Suprapubic skin (tissue), 4 donors: ENCODE measurements around the gene TBXAS1. TPM values are rescaled to one million over a fixed set of nuclear protein-coding genes. Genes with fewer than 3 reads are reported as not detected.

Experiments used
- DNase-seq, 2 donors: peaks; one replicate each; pipeline ENCODE4 v3.0.0-alpha.2; 2019; ENCODE audit warnings: low spot score in 2 of 2
- H3K27ac ChIP-seq: fragments of 200-600 bp; sonication (generic); one replicate; pipeline ENCODE4 v1.5.1; 2019
- H3K27me3 ChIP-seq: fragments of 200-600 bp; sonication (generic); one replicate; pipeline ENCODE4 v1.5.1; 2019
- H3K36me3 ChIP-seq: fragments of 200-600 bp; sonication (generic); one replicate; pipeline ENCODE4 v1.5.1; 2019
- H3K4me1 ChIP-seq: fragments of 200-600 bp; sonication (generic); one replicate; pipeline ENCODE4 v1.5.1; 2019
- H3K4me3 ChIP-seq: fragments of 200-600 bp; sonication (generic); one replicate; pipeline ENCODE4 v1.5.1; 2019; ENCODE audit warnings: mild to moderate bottlenecking
- H3K9me3 ChIP-seq: fragments of 200-600 bp; sonication (generic); one replicate; pipeline ENCODE4 v1.5.1; 2019
- CTCF ChIP-seq, 2 donors: fragments of 200-600 bp in 1 of 2; fragments of 450-650 bp in 1 of 2; sonication (generic) in 1 of 2; IDR thresholded peaks; one replicate each; pipeline ENCODE4 v1.5.1; 2016 to 2019; ENCODE audit warnings: antibody characterized with exemption in 2 of 2, mild to moderate bottlenecking in 1 of 2, moderate library complexity in 1 of 2
- EP300 ChIP-seq: sonication (generic); formaldehyde crosslinking; IDR thresholded peaks from one replicate; pipeline ENCODE4 v1.6.1; 2017; ENCODE audit warnings: antibody characterized with exemption
- POLR2A ChIP-seq, 2 donors: fragments of 450-650 bp; IDR thresholded peaks; one replicate each; pipeline ENCODE4 v1.6.1; 2017; ENCODE audit warnings: antibody characterized with exemption in 2 of 2, mild to moderate bottlenecking in 2 of 2, moderate library complexity in 2 of 2
- POLR2AphosphoS5 ChIP-seq, 3 donors: sonication (generic); formaldehyde crosslinking; IDR thresholded peaks; one replicate each; pipeline ENCODE4 v1.6.1; 2017; ENCODE audit warnings: antibody characterized with exemption in 3 of 3
- WGBS: methylation state at CpG from one replicate; pipeline ENCODE4 v1.1.5; 2018; 5-methylcytosine and 5-hydroxymethylcytosine counted together
- total RNA-seq, 4 donors: library from RNA; depleted of rRNA; stranded (reverse); fragments of >200 nt; gene quantifications; one replicate each; pipeline ENCODE4 v1.1.0, GENCODE V29; 2016

Gene TBXAS1
- total RNA-seq, 4 donors from 2014 or later: 1.4 to 2.4 (median 2.1) TPM

GRCh38 chr7:140051820-140052219 is 222.8 kb downstream of the TBXAS1 start:
- Histone ChIP-seq H3K9me3 (no peaks in the 10 kb centered on the region), H3K27ac (no peak overlapping the region), H3K27me3 (no peaks in the 10 kb centered on the region), H3K4me1 (no peaks in the 10 kb centered on the region), H3K36me3 (peaks cover 11% of the 10 kb centered on the region), H3K4me3 (no peak overlapping the region)
- TF ChIP-seq EP300 (no peak), CTCF (IDR thresholded peaks at IDR 0.05) (no peak), POLR2A (IDR thresholded peaks at IDR 0.05) (no peak), POLR2AphosphoS5 (IDR thresholded peaks at IDR 0.05) (no peak)
- DNase-seq: no peak

DNA sequence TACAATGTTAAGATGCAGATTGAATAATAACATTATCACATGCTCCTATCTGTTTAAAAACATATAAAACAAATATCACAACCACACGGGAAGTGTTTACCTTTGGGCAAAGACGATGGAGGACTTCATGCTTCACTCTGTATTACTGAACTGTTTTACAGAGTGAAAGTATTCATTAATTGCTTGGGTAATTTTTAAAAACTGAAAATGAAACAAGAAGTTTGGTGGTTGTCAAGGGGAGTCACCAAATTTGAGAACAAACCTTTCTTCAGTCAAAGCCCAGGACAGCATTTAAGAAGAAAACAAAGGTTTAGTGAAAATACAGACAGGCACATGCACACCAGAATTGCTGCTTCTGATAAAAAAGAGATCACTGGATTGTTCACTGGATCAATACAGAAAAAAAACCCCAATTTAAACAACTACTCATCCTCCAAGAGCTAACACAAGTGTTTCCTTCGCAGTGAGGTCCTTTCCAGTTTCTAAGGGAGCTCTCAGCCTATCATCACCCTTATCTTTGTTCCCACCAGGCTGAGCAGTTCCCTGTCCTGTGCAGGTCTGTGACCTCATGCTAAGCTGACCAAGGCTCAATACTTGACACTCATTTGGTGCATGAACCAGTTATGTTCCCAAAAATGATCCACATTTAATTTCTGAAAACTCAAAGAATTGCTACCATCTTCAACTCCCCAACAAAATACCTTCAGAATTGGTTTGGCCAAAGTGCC is 224.9 kb downstream of the TBXAS1 start:
- Histone ChIP-seq H3K4me1 (peaks cover 4% of the 10 kb centered on the region), H3K27ac (no peak overlapping the region), H3K27me3 (no peaks in the 10 kb centered on the region), H3K9me3 (no peaks in the 10 kb centered on the region), H3K36me3 (peaks cover 11% of the 10 kb centered on the region), H3K4me3 (no peak overlapping the region)
- WGBS: 94% methylated on average over 3 of the region's 3 CpGs
- TF ChIP-seq EP300: no peak
- TF ChIP-seq POLR2AphosphoS5 (IDR thresholded peaks at IDR 0.05): no peak
- TF ChIP-seq CTCF (IDR thresholded peaks at IDR 0.05): no peak
- DNase-seq: no peak

- 91% methylated on average over 4 of the region's 4 CpGs for WGBS
- TF ChIP-seq POLR2AphosphoS5 (IDR thresholded peaks at IDR 0.05) (no peak), POLR2A (IDR thresholded peaks at IDR 0.05) (no peak), EP300 (no peak), CTCF (IDR thresholded peaks at IDR 0.05) (no peak)
Observed at GRCh38 chr7:140054751-140055150, 225.7 kb downstream of the TBXAS1 start.

DNA sequence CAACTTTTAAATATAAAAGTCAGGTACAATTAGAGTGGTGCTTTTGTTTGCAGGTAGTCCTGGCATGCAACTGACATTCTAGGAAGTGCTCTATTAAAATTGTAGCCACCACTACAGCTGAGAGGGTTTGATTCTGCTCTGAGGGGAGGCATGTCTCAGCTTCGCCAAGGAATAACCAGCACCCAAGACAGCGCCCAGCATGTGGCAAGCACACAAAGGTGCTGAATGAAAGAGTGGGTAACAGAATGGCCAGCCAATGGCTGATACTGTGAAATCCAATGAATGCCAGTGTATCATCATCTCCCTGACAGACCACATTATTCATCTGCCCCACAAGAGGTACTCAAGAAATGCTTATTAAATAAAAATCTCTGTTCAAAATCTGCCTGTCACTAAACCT is 226.8 kb downstream of the TBXAS1 start:
- 88% methylated on average over 2 of the region's 2 CpGs for WGBS
- Histone ChIP-seq H3K27me3 (no peaks in the 10 kb centered on the region), H3K4me3 (no peak overlapping the region), H3K36me3 (peaks cover 11% of the 10 kb centered on the region), H3K4me1 (peaks cover 22% of the 10 kb centered on the region), H3K9me3 (no peaks in the 10 kb centered on the region), H3K27ac (no peak overlapping the region)
- TF ChIP-seq CTCF (IDR thresholded peaks at IDR 0.05) (no peak), POLR2AphosphoS5 (IDR thresholded peaks at IDR 0.05) (no peak), EP300 (no peak), POLR2A (IDR thresholded peaks at IDR 0.05) (no peak)
- no peak for DNase-seq

More at GRCh38 chr7:140054751-140055150, 225.7 kb downstream of the TBXAS1 start:
- no peaks in the 10 kb centered on the region for H3K27me3 ChIP-seq
- peaks cover 12% of the 10 kb centered on the region for H3K4me1 ChIP-seq
- H3K4me3 ChIP-seq: no peak overlapping the region
- no peak for DNase-seq
- H3K36me3 ChIP-seq: peaks cover 11% of the 10 kb centered on the region
- no peak overlapping the region for H3K27ac ChIP-seq
- H3K9me3 ChIP-seq: no peaks in the 10 kb centered on the region

- Histone ChIP-seq H3K9me3 (no peaks in the 10 kb centered on the region), H3K36me3 (peaks cover 10% of the 10 kb centered on the region), H3K27ac (no peak overlapping the region), H3K4me3 (no peak overlapping the region), H3K4me1 (peaks cover 29% of the 10 kb centered on the region), H3K27me3 (no peaks in the 10 kb centered on the region)
- TF ChIP-seq POLR2AphosphoS5 (IDR thresholded peaks at IDR 0.05) (no peak), POLR2A (IDR thresholded peaks at IDR 0.05) (no peak), EP300 (no peak), CTCF (IDR thresholded peaks at IDR 0.05) (no peak)
- WGBS: 86% methylated on average over 5 of the region's 5 CpGs
- DNase-seq: no peak
Observed at GRCh38 chr7:140056431-140057142, 227.5 kb downstream of the TBXAS1 start.
